Measurements from ENCODE around the gene PPP1R13L. TPM values are rescaled to one million over a fixed set of nuclear protein-coding genes. Genes with fewer than 3 reads are reported as not detected.

The PPP1R13L gene
- total RNA-seq, 4 donors from 2014 or later = 257 to 851 (median 501) TPM

GRCh38 chr19:45405435-45406225 is 761 bp upstream of the PPP1R13L start:
- peak; percentile 92 to 98 for DNase-seq (ENCODE audit: low spot score in 2 of 2)
- intact Hi-C loops (cut with DNase I; ENCODE audit: low total_unique reads) = no loop called here
- H3K4me3 ChIP-seq (ENCODE audit: low read depth, poor library complexity, severe bottlenecking) = peak overlapping the region; percentile 61
- 0 to 1% methylated on average over 32 to 47 of the region's 48 CpGs for WGBS, 2 donors
- TF ChIP-seq POLR2A (IDR thresholded peaks at IDR 0.05) (no peak), CTCF (IDR thresholded peaks at IDR 0.05) (no peak)

- H3K4me3 ChIP-seq (ENCODE audit: low read depth, poor library complexity, severe bottlenecking) = peak overlapping the region; percentile 61
- DNase-seq (ENCODE audit: low spot score in 2 of 2) = peak in 1 of 2 donors; percentile 60
- WGBS, 2 donors = 16 to 24% methylated on average over 23 to 25 of the region's 25 CpGs
- no peak for TF ChIP-seq POLR2A (IDR thresholded peaks at IDR 0.05)
- TF ChIP-seq CTCF (IDR thresholded peaks at IDR 0.05) = no peak
- intact Hi-C loops (cut with DNase I; ENCODE audit: low total_unique reads) = no loop called here
Measured at GRCh38 chr19:45403781-45404556, 900 bp downstream of the PPP1R13L start.

GRCh38 chr19:45403272-45403671 is 1.6 kb downstream of the PPP1R13L start:
- intact Hi-C loops (cut with DNase I; ENCODE audit: low total_unique reads) = no loop called here
- 34 to 37% methylated on average over 4 of the region's 4 CpGs for WGBS, 2 donors
- TF ChIP-seq POLR2A (IDR thresholded peaks at IDR 0.05) (no peak), CTCF (IDR thresholded peaks at IDR 0.05) (no peak)
- DNase-seq (ENCODE audit: low spot score in 2 of 2) = no peak
- H3K4me3 ChIP-seq (ENCODE audit: low read depth, poor library complexity, severe bottlenecking) = peak overlapping the region; percentile 61

GRCh38 chr19:45402298-45403061 is 2.4 kb downstream of the PPP1R13L start:
- peak in 1 of 2 donors; percentile 53 for DNase-seq (ENCODE audit: low spot score in 2 of 2)
- intact Hi-C loops (cut with DNase I; ENCODE audit: low total_unique reads) = no loop called here
- 9 to 14% methylated on average over 21 to 29 of the region's 40 CpGs for WGBS, 2 donors
- no peak for TF ChIP-seq POLR2A (IDR thresholded peaks at IDR 0.05)
- TF ChIP-seq CTCF (IDR thresholded peaks at IDR 0.05) = no peak
- H3K4me3 ChIP-seq (ENCODE audit: low read depth, poor library complexity, severe bottlenecking) = no peak overlapping the region

GRCh38 chr19:45401815-45402214 is 3.1 kb downstream of the PPP1R13L start:
- WGBS, 2 donors = 82 to 85% methylated on average over 6 of the region's 6 CpGs
- H3K4me3 ChIP-seq (ENCODE audit: low read depth, poor library complexity, severe bottlenecking) = no peak overlapping the region
- DNase-seq (ENCODE audit: low spot score in 2 of 2) = no peak
- TF ChIP-seq POLR2A (IDR thresholded peaks at IDR 0.05) (no peak), CTCF (IDR thresholded peaks at IDR 0.05) (no peak)
- intact Hi-C loops (cut with DNase I; ENCODE audit: low total_unique reads) = no loop called here
